ENCODE results near the gene RAB44. TPM values are rescaled to one million over a fixed set of nuclear protein-coding genes. Genes with fewer than 3 reads are reported as not detected.

The RAB44 gene
- total and polyA plus RNA-seq, 2 experiments from 2014 or later = not detected

GRCh38 chr6:36686668-36687513, 10.7 kb upstream of the RAB44 start:
- Histone ChIP-seq H3K9me3 (ENCODE audit: low read depth) (no peaks in the 10 kb centered on the region), H3K27ac (no peak overlapping the region), H3K4me2 (no peak overlapping the region), H4K20me1 (ENCODE audit: insufficient read depth, poor library complexity, severe bottlenecking) (peaks cover 40% of the 10 kb centered on the region), H3K9me2 (replicated peaks; ENCODE audit: insufficient read depth) (no peaks in the 10 kb centered on the region), H3K4me1 (ENCODE audit: insufficient read depth) (peaks cover 10% of the 10 kb centered on the region), H3K27me3 (no peaks in the 10 kb centered on the region), H2AFZ (no peak overlapping the region), H3K79me2 (peaks cover 30% of the 10 kb centered on the region), H3K36me3 (replicated peaks; ENCODE audit: insufficient read depth, low read depth) (peaks cover 10% of the 10 kb centered on the region), H3K4me3 (no peak overlapping the region)
- DNase-seq (ENCODE audit: low spot score) = no peak
- 91% methylated on average over 10 of the region's 10 CpGs for WGBS (ENCODE audit: low lambda C conversion rate, missing lambda C conversion rate)
- TF ChIP-seq EZH2 (IDR thresholded peaks at IDR 0.05; ENCODE audit: borderline replicate concordance) = no peak
- no peak for TF ChIP-seq CTCF (IDR thresholded peaks at IDR 0.05; ENCODE audit: poor library complexity)
- no peak for TF ChIP-seq EZH2phosphoT487 (IDR thresholded peaks at IDR 0.05; ENCODE audit: low read depth, severe bottlenecking, unreplicated experiment)

GRCh38 chr6:36688063-36688738, 9.4 kb upstream of the RAB44 start:
- Histone ChIP-seq H3K36me3 (replicated peaks; ENCODE audit: insufficient read depth, low read depth) (peaks cover 10% of the 10 kb centered on the region), H3K4me2 (no peak overlapping the region), H3K9me3 (ENCODE audit: low read depth) (no peaks in the 10 kb centered on the region), H4K20me1 (ENCODE audit: insufficient read depth, poor library complexity, severe bottlenecking) (peaks cover 27% of the 10 kb centered on the region), H3K27me3 (no peaks in the 10 kb centered on the region), H3K27ac (no peak overlapping the region), H3K9me2 (replicated peaks; ENCODE audit: insufficient read depth) (no peaks in the 10 kb centered on the region), H3K4me1 (ENCODE audit: insufficient read depth) (no peaks in the 10 kb centered on the region), H2AFZ (no peak overlapping the region), H3K4me3 (no peak overlapping the region), H3K79me2 (peaks cover 17% of the 10 kb centered on the region)
- WGBS (ENCODE audit: low lambda C conversion rate, missing lambda C conversion rate) = 94% methylated on average over 6 of the region's 6 CpGs
- TF ChIP-seq EZH2 (IDR thresholded peaks at IDR 0.05; ENCODE audit: borderline replicate concordance) (no peak), EZH2phosphoT487 (IDR thresholded peaks at IDR 0.05; ENCODE audit: low read depth, severe bottlenecking, unreplicated experiment) (no peak), CTCF (IDR thresholded peaks at IDR 0.05; ENCODE audit: poor library complexity) (no peak)
- DNase-seq (ENCODE audit: low spot score) = no peak

- TF ChIP-seq EZH2 (IDR thresholded peaks at IDR 0.05; ENCODE audit: borderline replicate concordance) = no peak
- TF ChIP-seq CTCF (IDR thresholded peaks at IDR 0.05; ENCODE audit: poor library complexity) = no peak
- no peak for TF ChIP-seq EZH2phosphoT487 (IDR thresholded peaks at IDR 0.05; ENCODE audit: low read depth, severe bottlenecking, unreplicated experiment)
- H3K4me1 ChIP-seq (ENCODE audit: insufficient read depth) = no peaks in the 10 kb centered on the region
- peaks cover 21% of the 10 kb centered on the region for H4K20me1 ChIP-seq (ENCODE audit: insufficient read depth, poor library complexity, severe bottlenecking)
- H3K36me3 ChIP-seq (replicated peaks; ENCODE audit: insufficient read depth, low read depth) = peaks cover 10% of the 10 kb centered on the region
- no peak overlapping the region for H3K4me3 ChIP-seq
- no peak overlapping the region for H2AFZ ChIP-seq
- peaks cover 12% of the 10 kb centered on the region for H3K79me2 ChIP-seq
- no peak overlapping the region for H3K4me2 ChIP-seq
- no peak for DNase-seq (ENCODE audit: low spot score)
- 80% methylated on average over 5 of the region's 5 CpGs for WGBS (ENCODE audit: low lambda C conversion rate, missing lambda C conversion rate)
- H3K27me3 ChIP-seq = no peaks in the 10 kb centered on the region
- no peaks in the 10 kb centered on the region for H3K9me3 ChIP-seq (ENCODE audit: low read depth)
- no peak overlapping the region for H3K27ac ChIP-seq
- H3K9me2 ChIP-seq (replicated peaks; ENCODE audit: insufficient read depth) = no peaks in the 10 kb centered on the region
Measured at GRCh38 chr6:36688739-36689075, 8.9 kb upstream of the RAB44 start.

Data from hepatocyte (in vitro differentiated cells).